ENCODE measurements around the gene ARFGEF3.

DNA sequence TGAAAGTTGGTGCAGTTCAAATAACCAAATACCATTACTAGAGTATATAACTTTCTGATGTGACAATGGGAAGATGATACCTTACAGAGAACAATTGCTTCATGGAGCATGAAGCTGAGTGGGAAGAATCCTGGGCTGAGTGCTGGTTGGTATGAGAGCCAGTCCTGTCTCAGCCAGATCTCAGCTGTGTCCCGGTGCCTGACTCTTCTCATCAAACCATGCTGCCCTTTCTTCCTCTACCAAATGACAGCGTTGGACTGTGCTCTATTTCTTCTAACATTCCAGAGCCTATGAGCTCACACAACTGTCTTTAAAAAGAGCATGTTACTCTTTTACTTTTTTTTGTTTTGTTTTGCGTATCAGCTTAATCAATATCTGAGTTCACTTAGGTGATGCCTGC, 84.0 kb downstream of the ARFGEF3 start:
- no peak for TF ChIP-seq MXI1 (IDR thresholded peaks at IDR 0.05; ENCODE audit: low read depth, low read length)
- TF ChIP-seq, protein P1, sequence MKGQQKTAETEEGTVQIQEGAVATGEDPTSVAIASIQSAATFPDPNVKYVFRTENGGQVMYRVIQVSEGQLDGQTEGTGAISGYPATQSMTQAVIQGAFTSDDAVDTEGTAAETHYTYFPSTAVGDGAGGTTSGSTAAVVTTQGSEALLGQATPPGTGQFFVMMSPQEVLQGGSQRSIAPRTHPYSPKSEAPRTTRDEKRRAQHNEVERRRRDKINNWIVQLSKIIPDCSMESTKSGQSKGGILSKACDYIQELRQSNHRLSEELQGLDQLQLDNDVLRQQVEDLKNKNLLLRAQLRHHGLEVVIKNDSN (IDR thresholded peaks at IDR 0.05; ENCODE audit: borderline replicate concordance, low read depth) = no peak
- TF ChIP-seq SIN3A (IDR thresholded peaks at IDR 0.05; ENCODE audit: borderline replicate concordance, low read depth, low read length) = no peak
- TF ChIP-seq CTCF (IDR thresholded peaks at IDR 0.05) = no peak
- TF ChIP-seq POLR2AphosphoS5 (IDR thresholded peaks at IDR 0.05; ENCODE audit: low read depth, low read length) = no peak
- TF ChIP-seq PBX3 (IDR thresholded peaks at IDR 0.05) = no peak
- no peak for TF ChIP-seq TEAD4 (IDR thresholded peaks at IDR 0.05; ENCODE audit: borderline replicate concordance, insufficient read depth)
- no peak for TF ChIP-seq JUND (IDR thresholded peaks at IDR 0.05)
- TF ChIP-seq RAD21 (IDR thresholded peaks at IDR 0.05; ENCODE audit: low read length) = no peak
